HG02938 (cell line): ENCODE data around the gene TOR1AIP2.
"Not testable (repeated sequence)": the region's sequence is repeated elsewhere in the genome, so short reads cannot be mapped to it uniquely, and the experiment has no call there.

Experiments
- ATAC-seq: cut with Tn5 transposase; IDR thresholded peaks from one replicate; pipeline ENCODE4 v1.9.1; 2021; ENCODE audit warnings: mild to moderate bottlenecking, moderate library complexity; ENCODE audit not compliant: unreplicated experiment

TOR1AIP2 gene

DNA sequence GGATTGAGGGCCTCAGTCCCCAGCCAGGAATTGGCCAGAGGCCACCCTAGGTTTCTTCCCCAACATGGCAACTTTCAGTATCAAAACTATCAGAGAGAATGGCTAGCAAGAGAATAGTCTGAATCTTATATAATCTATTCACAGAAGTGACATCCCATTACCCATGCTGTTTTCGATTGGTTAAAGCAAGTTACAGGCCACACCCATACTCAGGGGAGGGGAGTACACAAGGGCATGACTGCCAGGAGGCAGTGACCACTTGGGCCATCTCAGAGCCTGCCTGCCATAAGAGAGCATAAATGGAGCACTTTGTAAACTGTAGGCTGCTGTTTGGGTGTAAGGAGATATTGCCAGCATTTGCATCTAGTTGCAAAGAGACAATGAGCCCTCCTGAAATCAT lies 69.1 kb downstream of the TOR1AIP2 start:
- no peak for ATAC-seq

DNA sequence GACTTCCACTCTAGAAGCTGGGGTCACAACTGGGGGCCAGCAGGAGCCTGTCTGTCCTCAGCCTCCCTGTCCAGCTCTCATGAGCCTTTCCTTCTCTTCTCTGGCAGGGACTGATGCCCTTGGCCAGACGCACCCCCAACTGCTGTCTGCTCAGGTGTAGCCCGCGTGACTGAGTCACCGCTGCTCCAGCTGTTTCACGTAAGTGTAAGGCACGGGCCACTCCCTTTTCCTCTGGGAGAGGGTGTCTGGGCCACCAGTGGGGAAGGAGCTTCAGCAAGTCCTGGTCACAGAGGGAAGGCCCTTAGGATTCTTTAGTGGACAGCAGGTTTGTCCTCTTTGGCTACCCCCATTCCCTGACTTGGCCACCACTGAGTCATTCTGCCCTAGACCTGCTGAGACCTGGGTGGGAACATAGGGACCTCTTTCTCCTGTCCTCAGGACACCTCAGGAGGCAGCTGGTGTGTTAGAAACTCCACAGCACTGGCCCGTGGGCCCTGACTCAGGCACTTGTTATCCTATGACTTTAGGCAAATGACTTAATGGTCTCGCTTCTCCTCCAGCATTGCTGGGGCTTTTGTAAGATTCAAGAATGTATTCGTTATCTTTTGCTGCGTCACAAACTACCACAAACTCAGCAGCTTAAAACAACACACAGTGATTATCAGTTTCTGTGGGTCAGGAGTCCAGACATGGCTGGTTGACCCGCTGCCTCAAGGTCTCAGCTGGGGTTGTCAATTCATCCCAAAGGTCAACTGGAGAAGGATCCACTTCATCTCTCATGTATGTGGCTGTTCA lies 69.7 kb downstream of the TOR1AIP2 start:
- ATAC-seq, result no peak

DNA sequence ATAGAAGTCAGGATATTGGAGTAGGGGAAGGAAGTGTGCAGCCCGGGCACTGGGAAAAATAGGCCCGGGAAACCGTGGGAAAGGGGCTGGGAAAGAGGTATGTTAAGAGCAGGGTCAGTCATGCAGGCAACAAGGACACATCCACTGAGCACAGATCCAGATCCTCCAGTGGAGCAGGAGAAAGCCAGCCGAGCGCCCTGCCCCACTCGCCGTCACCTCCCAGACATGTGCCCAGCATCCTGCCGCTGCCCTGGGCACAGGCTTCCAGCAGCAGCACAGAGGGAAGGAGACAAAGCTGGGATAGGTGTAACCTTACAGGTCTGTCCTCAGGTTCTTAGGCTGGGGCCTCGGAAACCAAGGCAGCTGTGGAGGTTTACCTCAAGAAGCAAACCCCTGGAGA lies 70.3 kb downstream of the TOR1AIP2 start:
- ATAC-seq, result no peak

DNA sequence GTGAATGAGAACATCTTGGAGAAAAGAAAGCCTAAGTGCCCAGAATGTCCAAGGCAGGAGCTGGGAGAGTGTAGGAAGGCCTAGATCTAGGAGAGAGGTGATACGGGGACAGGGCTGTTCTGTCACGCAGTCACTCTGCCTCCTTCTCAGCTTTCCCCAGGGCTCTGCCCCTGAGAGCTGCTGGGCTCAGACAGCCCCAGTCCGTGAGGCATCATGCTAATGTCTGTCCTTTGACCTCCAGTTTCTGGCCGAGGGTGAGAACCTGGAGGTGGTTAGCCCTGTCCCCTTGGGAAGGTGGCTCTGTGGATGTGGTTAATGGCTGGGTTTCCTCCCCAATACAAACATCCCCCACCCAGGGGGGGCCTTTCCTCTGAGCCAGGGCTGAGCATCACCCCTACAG lies 71.3 kb downstream of the TOR1AIP2 start:
- no peak for ATAC-seq

DNA sequence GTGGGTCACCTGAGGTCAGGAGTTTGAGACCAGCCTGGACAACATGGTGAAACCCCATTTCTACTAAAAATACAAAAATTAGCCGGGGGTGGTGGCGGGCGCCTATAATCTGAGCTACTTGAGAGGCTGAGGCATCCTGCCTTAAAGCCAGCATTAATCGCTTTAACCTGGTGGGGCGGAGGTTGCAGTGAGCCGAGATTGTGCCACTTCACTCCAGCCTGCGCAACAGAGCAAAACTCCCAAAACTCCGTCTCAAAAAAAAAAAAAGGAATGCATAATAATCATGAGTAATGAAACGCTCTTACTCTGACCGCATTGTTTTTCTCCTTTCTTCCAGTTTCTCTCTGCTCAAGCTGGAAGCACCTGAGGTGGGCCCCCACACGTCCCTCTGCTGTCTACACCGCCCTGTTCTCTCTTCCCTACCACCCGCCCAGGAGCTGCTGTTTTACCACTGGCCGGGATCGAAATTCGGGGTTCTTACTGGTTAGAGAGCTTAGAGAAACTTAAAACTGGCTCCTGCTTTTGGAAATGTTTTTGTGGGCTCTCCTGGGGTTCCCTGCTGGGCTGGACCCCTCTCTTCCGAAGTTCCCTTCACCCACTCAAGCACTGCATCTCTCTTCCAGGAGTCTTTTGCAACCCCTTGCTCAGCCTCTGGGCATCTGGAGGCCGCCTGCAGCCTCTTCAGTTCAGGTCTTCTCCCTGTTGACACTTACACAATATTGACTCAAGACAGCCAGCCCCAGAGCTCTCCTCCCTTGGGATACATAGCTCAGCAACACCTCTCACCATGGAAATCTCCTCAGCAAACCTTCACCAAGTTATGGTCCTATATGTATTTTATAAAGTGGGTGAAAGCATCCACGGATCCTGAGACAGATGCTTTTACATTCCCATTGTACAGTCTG lies 72.1 kb downstream of the TOR1AIP2 start:
- ATAC-seq, result no peak

DNA sequence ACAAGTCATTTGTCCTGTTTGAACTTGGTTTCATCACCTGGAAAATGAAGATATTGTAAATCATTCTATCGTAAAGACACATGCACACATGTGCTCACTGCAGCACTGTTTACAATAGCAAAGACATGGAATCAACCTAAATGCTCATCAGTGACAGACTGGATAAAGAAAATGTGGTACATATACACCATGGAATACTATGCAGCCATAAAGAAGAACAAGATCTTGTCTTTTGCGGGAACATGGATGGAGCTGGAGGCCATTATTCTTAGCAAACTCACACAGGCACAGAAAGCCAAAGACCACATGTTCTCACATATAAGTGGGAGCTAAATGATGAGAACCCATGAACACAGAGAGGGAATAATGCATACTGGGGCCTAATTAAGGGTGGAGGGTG lies 73.2 kb downstream of the TOR1AIP2 start:
- not testable (repeated sequence) for ATAC-seq

DNA sequence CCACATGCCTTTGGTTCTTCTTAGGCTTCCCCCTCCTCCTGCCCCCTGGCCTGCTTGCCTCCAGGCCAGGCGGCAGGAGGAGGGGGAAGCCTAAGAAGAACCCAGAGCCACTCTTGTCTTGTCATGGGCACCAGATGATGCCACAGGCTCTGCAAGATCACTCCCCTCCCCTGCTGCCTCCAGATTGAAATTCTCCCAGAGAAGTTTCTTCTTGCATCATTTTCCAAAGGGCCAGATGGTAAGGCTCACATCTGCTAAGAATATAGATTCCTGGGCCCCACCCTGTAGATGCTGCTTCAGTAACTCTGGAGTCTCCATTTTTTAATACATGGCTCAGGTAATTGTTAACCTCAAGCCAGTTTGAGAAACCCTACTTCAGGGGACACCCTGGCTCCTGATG lies 73.7 kb downstream of the TOR1AIP2 start:
- no peak for ATAC-seq

DNA sequence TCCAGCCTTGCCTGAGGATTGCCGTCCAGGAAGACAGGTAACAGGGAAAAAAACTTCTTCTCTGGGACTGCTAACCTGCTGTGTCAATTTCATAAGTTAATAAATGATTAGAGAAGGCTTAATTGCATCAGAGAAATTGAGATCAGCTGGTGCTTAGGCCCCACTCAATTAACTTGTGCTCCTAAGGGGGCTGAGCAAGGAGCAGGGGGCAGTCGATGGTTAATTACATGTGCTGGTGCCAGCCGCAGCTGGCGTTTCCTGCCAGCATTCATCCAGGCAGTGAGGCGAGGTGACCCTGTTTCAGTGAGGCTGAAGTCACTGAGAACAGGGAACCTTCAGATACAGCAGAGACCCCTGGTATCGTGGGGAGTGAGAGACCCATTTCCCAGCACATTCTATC lies 74.5 kb downstream of the TOR1AIP2 start:
- ATAC-seq, result no peak

DNA sequence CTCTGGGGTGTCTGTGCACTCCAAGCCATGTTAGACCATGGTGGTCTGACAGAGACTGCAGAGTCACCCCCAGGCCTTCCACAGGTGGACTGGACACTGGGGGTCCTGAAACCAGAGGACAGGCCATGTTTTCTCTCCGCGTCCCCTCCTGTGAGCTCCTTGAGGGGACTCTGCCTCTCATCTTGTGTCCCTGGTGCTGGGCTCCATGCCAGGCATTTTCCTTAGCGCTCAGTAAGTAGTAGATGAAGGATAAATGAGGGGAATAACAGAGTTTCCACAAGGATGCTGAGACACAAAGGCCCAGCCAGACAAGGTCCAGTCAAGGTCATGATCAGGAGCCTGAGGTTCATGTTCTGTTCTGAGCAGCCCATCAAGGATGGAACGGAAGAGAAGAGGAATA lies 77.1 kb downstream of the TOR1AIP2 start:
- no peak for ATAC-seq

DNA sequence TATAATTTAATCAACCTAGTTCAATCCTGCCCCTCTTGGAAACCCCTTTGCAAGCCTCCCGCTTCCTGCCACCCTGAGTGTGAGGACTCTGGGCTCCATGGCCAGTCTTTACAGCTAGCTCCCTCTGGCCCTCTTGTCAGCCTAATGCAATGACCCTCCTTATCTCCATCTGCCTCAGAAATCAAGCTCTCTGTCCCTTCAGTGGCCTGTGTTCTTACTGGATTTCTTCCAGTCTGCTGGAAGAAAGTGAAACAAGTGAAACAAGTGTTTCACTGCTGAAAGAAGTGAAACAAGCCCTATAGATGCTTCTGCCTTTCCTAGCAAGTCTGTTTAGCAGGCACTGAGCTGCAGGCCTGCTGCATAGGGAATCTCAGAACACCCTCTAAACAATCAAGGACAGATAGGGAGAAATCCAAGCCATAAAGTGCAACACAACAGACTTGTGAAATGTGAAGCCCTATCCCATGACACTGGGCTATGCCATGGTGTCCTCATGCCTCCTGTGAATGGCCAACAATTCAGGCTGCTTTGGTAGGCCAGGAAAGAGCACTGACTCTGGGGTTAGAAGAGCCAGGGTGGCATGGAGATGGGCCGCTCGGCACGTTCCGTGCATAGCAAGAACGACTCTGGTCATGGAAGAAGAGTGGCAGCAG lies 78.6 kb downstream of the TOR1AIP2 start:
- no peak for ATAC-seq

DNA sequence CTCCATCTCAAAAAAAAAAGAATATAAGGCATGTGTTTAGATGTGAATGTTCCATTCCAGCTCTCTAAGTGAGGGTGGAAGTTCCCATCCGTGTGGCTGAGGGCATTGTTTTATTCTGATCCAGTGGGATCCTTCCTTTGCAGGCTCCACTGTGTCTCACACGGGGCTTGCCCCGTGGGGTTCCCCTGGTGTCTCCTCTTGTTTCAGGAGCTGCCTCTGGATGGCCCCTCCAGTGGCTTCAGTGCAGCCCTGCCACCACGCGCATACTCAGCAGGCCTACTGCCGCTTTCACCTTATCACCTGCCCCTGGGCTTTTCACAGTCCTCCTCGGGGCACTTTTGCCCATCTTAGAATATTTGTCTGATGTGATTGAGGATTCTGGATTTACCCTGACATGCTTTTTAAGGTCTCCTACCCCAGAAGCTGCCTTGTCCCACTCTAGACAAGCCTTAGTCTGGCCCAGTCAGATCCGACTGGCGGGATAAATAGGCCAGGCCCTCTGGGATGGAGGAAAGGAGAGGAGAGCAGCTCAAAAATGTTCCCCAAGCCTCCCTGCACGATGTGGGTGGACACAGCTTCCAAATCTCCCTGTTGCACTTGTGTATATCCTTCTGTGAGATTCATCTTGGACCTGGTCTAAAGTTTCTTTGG lies 79.3 kb downstream of the TOR1AIP2 start:
- no peak for ATAC-seq

DNA sequence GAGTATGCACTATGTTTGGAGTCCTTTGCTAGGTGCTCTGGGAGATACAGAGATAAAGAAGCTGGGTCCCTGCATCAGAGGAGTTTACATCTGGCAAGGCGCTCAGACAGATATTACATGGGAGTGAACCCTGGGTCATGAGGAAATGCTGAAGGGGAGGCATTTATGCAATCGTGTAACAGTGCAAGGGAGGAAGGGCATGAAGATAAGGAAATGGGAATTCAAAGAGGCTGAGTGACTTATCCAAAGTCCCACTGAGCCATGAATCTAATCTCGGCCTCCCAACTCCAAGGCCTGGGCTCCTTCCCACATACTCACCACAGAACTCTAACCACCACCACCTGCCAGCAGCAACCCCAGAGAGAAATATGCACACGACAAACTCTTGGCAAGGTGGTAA lies 82.9 kb downstream of the TOR1AIP2 start:
- no peak for ATAC-seq

DNA sequence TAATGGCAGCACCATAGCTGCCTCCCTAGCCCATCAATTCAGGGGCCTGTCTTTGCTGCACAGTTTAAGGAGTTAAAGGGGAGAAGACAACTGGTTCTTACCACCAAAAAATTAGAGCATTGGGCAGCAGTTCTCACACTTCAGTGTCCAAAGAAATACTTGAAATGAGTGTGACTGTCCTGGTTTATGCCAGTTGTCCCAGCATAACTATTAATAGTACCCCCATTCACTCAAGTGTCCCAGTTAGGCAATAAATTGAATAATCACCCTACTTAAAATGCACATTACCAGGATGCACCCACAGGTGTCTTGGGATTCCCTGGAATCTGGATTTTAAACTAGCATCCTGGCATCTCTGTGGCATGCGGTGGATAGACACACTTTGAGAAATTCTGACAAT lies 83.5 kb downstream of the TOR1AIP2 start:
- no peak for ATAC-seq

DNA sequence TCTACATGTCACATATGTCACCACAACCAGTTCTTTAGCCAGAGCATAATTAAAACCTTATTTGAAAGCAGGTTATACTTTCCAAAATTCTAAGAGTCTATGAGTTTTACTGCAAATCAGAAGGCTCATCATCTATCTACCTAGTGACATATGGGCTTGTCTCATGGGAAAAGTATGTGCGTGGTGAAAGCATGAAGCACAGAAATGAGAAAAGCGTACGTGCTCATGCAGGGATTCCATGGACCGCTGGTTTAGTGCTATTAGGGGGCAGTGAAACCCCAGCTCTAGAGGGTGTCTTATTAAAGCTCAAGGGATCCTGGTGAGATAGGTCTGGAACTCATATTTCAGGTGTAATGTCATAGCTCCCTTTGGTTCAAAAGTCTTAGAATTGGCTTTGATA lies 84.3 kb downstream of the TOR1AIP2 start:
- ATAC-seq, result no peak
